Neural cell (in vitro differentiated cells): ENCODE results near the gene DNMT3A. TPM values are rescaled to one million over a fixed set of nuclear protein-coding genes. Genes with fewer than 3 reads are reported as not detected.

Experiments used
- H2AFZ ChIP-seq: fragments of 200-600, 300-800 bp; sonication (generic), shearing (Covaris generic); 2 replicates; pipeline ENCODE4 v1.6.0; 2014; ENCODE audit warnings: low read depth, mild to moderate bottlenecking, antibody characterized with exemption, low read length, moderate library complexity
- H3F3A ChIP-seq: fragments of 200-600 bp; shearing (Covaris generic); 2 replicates; pipeline ENCODE4 v1.6.1; 2016; ENCODE audit warnings: mild to moderate bottlenecking, moderate library complexity, mixed read lengths, antibody characterized with exemption, low read length; ENCODE audit not compliant: insufficient read depth, poor library complexity, severe bottlenecking
- H3K27ac ChIP-seq: fragments of 200-600, 300-800 bp; sonication (generic), shearing (Covaris generic); 2 replicates; pipeline ENCODE4 v1.5.1; 2014; ENCODE audit warnings: mild to moderate bottlenecking, low read length, moderate library complexity
- H3K27me3 ChIP-seq: fragments of 300-800, 200-600 bp; sonication (generic), shearing (Covaris generic); 2 replicates; pipeline ENCODE4 v1.6.0; 2014; ENCODE audit warnings: mild to moderate bottlenecking, low read depth, low read length, moderate library complexity; ENCODE audit not compliant: insufficient read depth
- H3K36me3 ChIP-seq: fragments of 300-800, 200-600 bp; sonication (generic), shearing (Covaris generic); 2 replicates; pipeline ENCODE4 v1.5.1; 2014; ENCODE audit warnings: mild to moderate bottlenecking, antibody characterized with exemption, low read length, moderate library complexity; ENCODE audit not compliant: insufficient read depth
- H3K4me2 ChIP-seq: fragments of 300-800, 200-600 bp; sonication (generic), shearing (Covaris generic); 2 replicates; pipeline ENCODE4 v1.6.0; 2014; ENCODE audit warnings: mild to moderate bottlenecking, low read length
- H3K4me3 ChIP-seq: fragments of 300-800, 200-600 bp; sonication (generic), shearing (Covaris generic); 2 replicates; pipeline ENCODE4 v1.5.1; 2014; ENCODE audit warnings: mild to moderate bottlenecking, low read length, moderate library complexity
- H3K79me2 ChIP-seq: fragments of 200-600 bp; shearing (Covaris generic); replicated peaks from 2 replicates; pipeline ENCODE4 v1.6.0; 2014; ENCODE audit warnings: mild to moderate bottlenecking, low read length, moderate library complexity; ENCODE audit not compliant: insufficient read depth
- H3K9ac ChIP-seq: fragments of 300-800, 200-600 bp; sonication (generic), shearing (Covaris generic); 2 replicates; pipeline ENCODE4 v1.6.1; 2016; ENCODE audit warnings: mild to moderate bottlenecking, low read length, mixed read lengths
- H3K9me2 ChIP-seq: fragments of 200-600 bp; shearing (Covaris generic); 2 replicates; pipeline ENCODE4 v1.6.1; 2016; ENCODE audit warnings: mild to moderate bottlenecking, low read length, mixed read lengths; ENCODE audit not compliant: insufficient read depth
- H3K9me3 ChIP-seq: fragments of 200-600, 300-800 bp; sonication (generic), shearing (Covaris generic); 2 replicates; pipeline ENCODE4 v1.6.1; 2016; ENCODE audit warnings: mild to moderate bottlenecking, mixed run types, low read length, moderate library complexity, mixed read lengths
- H4K20me1 ChIP-seq: fragments of 200-600 bp; shearing (Covaris generic); 2 replicates; pipeline ENCODE4 v1.6.1; 2016; ENCODE audit warnings: mild to moderate bottlenecking, mixed run types; ENCODE audit not compliant: insufficient read depth
- EP300 ChIP-seq: fragments of 450-650 bp; conservative IDR thresholded peaks from 2 replicates; pipeline ENCODE4 v1.6.1; 2014; ENCODE audit warnings: antibody characterized with exemption, mild to moderate bottlenecking, moderate library complexity; ENCODE audit not compliant: poor library complexity, severe bottlenecking
- EZH2 ChIP-seq: fragments of 200-600, 300-800 bp; shearing (Covaris generic), sonication (generic); IDR thresholded peaks from 2 replicates; pipeline ENCODE4 v1.6.1; 2014; ENCODE audit warnings: antibody characterized with exemption, low read length, borderline replicate concordance, mild to moderate bottlenecking; ENCODE audit not compliant: insufficient read depth, poor library complexity, severe bottlenecking
- MXI1 ChIP-seq: fragments of 450-650 bp; conservative IDR thresholded peaks from 2 replicates; pipeline ENCODE4 v1.6.1; 2014; ENCODE audit warnings: antibody characterized with exemption, mild to moderate bottlenecking; ENCODE audit not compliant: poor library complexity, severe bottlenecking
- POLR2AphosphoS5 ChIP-seq: IDR thresholded peaks from 2 replicates; pipeline ENCODE4 v1.6.1; 2012
- RAD21 ChIP-seq: fragments of 450-650 bp; conservative IDR thresholded peaks from 2 replicates; pipeline ENCODE4 v1.6.1; 2014; ENCODE audit warnings: antibody characterized with exemption, mild to moderate bottlenecking, moderate library complexity
- SMC3 ChIP-seq: fragments of 450-650 bp; conservative IDR thresholded peaks from 2 replicates; pipeline ENCODE4 v1.6.1; 2014; ENCODE audit warnings: antibody characterized with exemption, mild to moderate bottlenecking, moderate library complexity; ENCODE audit not compliant: poor library complexity
- TAF1 ChIP-seq: IDR thresholded peaks from 2 replicates; pipeline ENCODE4 v1.6.1; 2012; ENCODE audit warnings: low read depth
- polyA plus RNA-seq: library from polyadenylated mRNA; depleted of rRNA; stranded (reverse); fragments of >200 nt; gene quantifications from 2 replicates; pipeline ENCODE4 v1.2.3, GENCODE V29; 2014
- TF ChIP-seq, protein P1 (sequence below): fragments of 450-650 bp; IDR thresholded peaks from 2 replicates; pipeline ENCODE4 v1.5.1; 2014; ENCODE audit warnings: antibody characterized with exemption, mild to moderate bottlenecking, moderate library complexity; ENCODE audit not compliant: poor library complexity, severe bottlenecking
- TF ChIP-seq, protein P2 (sequence below): IDR thresholded peaks from 2 replicates; pipeline ENCODE4 v1.6.1; 2012; ENCODE audit warnings: borderline replicate concordance

Gene DNMT3A
- polyA plus RNA-seq, 1 donor from 2014 or later, result 33.0 TPM

DNA sequence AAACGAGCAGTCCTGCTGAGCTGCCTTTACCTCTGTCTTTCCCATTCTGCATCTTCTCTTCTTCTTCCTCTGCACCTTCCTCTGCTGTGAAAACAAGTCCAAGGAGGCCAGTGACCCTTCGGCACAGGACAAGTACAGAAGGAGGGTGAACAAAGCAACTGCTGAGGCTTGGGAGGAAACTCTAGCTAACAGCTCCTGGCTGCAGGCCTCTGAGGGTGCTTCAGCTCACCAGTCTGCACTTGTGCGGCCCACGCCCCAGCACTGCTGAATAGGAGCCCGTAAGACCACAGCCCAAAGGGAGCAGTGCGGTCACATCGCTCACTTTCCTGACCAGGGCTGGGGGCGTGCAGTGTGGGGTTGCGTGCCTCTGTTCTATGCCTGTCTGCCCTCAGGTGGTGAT is 42.1 kb upstream of the DNMT3A start:
- no peak overlapping the region for H3K4me2 ChIP-seq

DNA sequence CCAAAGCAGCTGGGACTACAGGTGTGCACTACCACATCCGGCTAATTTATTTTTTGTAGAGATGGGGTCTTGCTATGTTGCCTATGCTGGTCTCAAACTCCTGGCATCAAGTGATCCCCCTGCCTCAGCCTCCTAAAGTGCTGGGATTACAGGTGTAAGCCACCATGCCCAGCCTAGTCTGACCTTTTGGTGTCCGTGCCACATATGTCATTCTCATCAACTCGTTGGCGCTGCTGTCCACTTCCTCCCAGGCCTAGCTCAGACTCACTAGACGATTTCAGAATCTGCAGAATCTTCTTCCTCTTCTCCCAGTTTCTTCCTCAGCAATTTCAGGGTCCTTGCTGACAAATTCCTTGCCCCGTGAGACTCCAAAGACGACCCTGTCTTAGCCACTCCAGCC is 39.8 kb upstream of the DNMT3A start:
- Histone ChIP-seq H3K36me3 (no peaks in the 10 kb centered on the region), H3K4me2 (no peak overlapping the region), H3F3A (no peaks in the 10 kb centered on the region), H3K4me3 (no peak overlapping the region), H3K9me3 (no peaks in the 10 kb centered on the region), H3K27me3 (no peaks in the 10 kb centered on the region), H2AFZ (no peak overlapping the region), H3K9ac (no peak overlapping the region), H3K27ac (no peak overlapping the region), H3K9me2 (no peaks in the 10 kb centered on the region), H3K79me2 (no peaks in the 10 kb centered on the region), H4K20me1 (no peaks in the 10 kb centered on the region)
- TF ChIP-seq SMC3, result no peak
- TF ChIP-seq MXI1, result no peak
- no peak for TF ChIP-seq RAD21
- TF ChIP-seq, protein P1, sequence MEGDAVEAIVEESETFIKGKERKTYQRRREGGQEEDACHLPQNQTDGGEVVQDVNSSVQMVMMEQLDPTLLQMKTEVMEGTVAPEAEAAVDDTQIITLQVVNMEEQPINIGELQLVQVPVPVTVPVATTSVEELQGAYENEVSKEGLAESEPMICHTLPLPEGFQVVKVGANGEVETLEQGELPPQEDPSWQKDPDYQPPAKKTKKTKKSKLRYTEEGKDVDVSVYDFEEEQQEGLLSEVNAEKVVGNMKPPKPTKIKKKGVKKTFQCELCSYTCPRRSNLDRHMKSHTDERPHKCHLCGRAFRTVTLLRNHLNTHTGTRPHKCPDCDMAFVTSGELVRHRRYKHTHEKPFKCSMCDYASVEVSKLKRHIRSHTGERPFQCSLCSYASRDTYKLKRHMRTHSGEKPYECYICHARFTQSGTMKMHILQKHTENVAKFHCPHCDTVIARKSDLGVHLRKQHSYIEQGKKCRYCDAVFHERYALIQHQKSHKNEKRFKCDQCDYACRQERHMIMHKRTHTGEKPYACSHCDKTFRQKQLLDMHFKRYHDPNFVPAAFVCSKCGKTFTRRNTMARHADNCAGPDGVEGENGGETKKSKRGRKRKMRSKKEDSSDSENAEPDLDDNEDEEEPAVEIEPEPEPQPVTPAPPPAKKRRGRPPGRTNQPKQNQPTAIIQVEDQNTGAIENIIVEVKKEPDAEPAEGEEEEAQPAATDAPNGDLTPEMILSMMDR, result no peak
- TF ChIP-seq, protein P2, sequence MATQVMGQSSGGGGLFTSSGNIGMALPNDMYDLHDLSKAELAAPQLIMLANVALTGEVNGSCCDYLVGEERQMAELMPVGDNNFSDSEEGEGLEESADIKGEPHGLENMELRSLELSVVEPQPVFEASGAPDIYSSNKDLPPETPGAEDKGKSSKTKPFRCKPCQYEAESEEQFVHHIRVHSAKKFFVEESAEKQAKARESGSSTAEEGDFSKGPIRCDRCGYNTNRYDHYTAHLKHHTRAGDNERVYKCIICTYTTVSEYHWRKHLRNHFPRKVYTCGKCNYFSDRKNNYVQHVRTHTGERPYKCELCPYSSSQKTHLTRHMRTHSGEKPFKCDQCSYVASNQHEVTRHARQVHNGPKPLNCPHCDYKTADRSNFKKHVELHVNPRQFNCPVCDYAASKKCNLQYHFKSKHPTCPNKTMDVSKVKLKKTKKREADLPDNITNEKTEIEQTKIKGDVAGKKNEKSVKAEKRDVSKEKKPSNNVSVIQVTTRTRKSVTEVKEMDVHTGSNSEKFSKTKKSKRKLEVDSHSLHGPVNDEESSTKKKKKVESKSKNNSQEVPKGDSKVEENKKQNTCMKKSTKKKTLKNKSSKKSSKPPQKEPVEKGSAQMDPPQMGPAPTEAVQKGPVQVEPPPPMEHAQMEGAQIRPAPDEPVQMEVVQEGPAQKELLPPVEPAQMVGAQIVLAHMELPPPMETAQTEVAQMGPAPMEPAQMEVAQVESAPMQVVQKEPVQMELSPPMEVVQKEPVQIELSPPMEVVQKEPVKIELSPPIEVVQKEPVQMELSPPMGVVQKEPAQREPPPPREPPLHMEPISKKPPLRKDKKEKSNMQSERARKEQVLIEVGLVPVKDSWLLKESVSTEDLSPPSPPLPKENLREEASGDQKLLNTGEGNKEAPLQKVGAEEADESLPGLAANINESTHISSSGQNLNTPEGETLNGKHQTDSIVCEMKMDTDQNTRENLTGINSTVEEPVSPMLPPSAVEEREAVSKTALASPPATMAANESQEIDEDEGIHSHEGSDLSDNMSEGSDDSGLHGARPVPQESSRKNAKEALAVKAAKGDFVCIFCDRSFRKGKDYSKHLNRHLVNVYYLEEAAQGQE, result no peak
- TF ChIP-seq TAF1, result no peak
- TF ChIP-seq EP300, result no peak
- TF ChIP-seq EZH2, result no peak
- no peak for TF ChIP-seq POLR2AphosphoS5

More for the DNA sequence above, 42.1 kb upstream of the DNMT3A start:
- H3K27ac ChIP-seq, result no peak overlapping the region
- no peaks in the 10 kb centered on the region for H3K36me3 ChIP-seq
- H3K9me3 ChIP-seq, result no peaks in the 10 kb centered on the region
- no peak overlapping the region for H3K4me3 ChIP-seq
- H3K9me2 ChIP-seq, result no peaks in the 10 kb centered on the region
- no peak for TF ChIP-seq EZH2
- TF ChIP-seq, protein P2, result no peak
- TF ChIP-seq SMC3, result no peak
- no peak for TF ChIP-seq TAF1
- TF ChIP-seq, protein P1, result no peak
- TF ChIP-seq EP300, result no peak
- TF ChIP-seq RAD21, result no peak
- no peak overlapping the region for H2AFZ ChIP-seq
- H3F3A ChIP-seq, result no peaks in the 10 kb centered on the region
- no peaks in the 10 kb centered on the region for H3K27me3 ChIP-seq
- H3K9ac ChIP-seq, result no peak overlapping the region
- no peaks in the 10 kb centered on the region for H4K20me1 ChIP-seq
- no peaks in the 10 kb centered on the region for H3K79me2 ChIP-seq
